Measurements from ENCODE around the gene GOPC. TPM values are rescaled to one million over a fixed set of nuclear protein-coding genes. Genes with fewer than 3 reads are reported as not detected.
A peak's percentile ranks its signal among the peaks of the same experiment; 100 is the strongest.

Gene GOPC
- total RNA-seq, 1 experiment from 2014 or later: 53.2 TPM

GRCh38 chr6:117613920-117614560 lies 11.7 kb upstream of the GOPC start:
- TF ChIP-seq, protein P1, sequence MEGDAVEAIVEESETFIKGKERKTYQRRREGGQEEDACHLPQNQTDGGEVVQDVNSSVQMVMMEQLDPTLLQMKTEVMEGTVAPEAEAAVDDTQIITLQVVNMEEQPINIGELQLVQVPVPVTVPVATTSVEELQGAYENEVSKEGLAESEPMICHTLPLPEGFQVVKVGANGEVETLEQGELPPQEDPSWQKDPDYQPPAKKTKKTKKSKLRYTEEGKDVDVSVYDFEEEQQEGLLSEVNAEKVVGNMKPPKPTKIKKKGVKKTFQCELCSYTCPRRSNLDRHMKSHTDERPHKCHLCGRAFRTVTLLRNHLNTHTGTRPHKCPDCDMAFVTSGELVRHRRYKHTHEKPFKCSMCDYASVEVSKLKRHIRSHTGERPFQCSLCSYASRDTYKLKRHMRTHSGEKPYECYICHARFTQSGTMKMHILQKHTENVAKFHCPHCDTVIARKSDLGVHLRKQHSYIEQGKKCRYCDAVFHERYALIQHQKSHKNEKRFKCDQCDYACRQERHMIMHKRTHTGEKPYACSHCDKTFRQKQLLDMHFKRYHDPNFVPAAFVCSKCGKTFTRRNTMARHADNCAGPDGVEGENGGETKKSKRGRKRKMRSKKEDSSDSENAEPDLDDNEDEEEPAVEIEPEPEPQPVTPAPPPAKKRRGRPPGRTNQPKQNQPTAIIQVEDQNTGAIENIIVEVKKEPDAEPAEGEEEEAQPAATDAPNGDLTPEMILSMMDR (IDR thresholded peaks at IDR 0.05; ENCODE audit: unreplicated experiment): no peak
- ChIA-PET CTCF (interaction anchor here (0.6 to 1.1 kb wide), 5 partner anchors 215 to 1195 kb away, joined by 3 to 5 read pairs (median 3); no protein-coding TSS in a partner anchor), POLR2A (no interaction called here)
- DNase-seq (ENCODE audit: unreplicated experiment): no peak
- no TSS peak for BruUV-seq (replicated peaks)
- Mint-ChIP-seq H3K27ac (ENCODE audit: low read depth, unreplicated experiment) (no peak overlapping the region), H3K27me3 (ENCODE audit: insufficient read depth, unreplicated experiment) (no peaks in the 10 kb centered on the region), H3K36me3 (ENCODE audit: insufficient read depth, unreplicated experiment) (peaks cover 6% of the 10 kb centered on the region), H3K4me3 (ENCODE audit: unreplicated experiment) (no peak overlapping the region), H3K4me1 (ENCODE audit: insufficient read depth, unreplicated experiment) (peaks cover 6% of the 10 kb centered on the region), H3K9me3 (ENCODE audit: unreplicated experiment) (no peaks in the 10 kb centered on the region)
- intact Hi-C loops (cut with micrococcal nuclease): no loop called here

GRCh38 chr6:117607511-117607910 lies 5.2 kb upstream of the GOPC start:
- TF ChIP-seq, protein P1 (IDR thresholded peaks at IDR 0.05; ENCODE audit: unreplicated experiment): no peak
- Mint-ChIP-seq H3K27ac (ENCODE audit: low read depth, unreplicated experiment) (no peak overlapping the region), H3K4me3 (ENCODE audit: unreplicated experiment) (no peak overlapping the region), H3K9me3 (ENCODE audit: unreplicated experiment) (no peaks in the 10 kb centered on the region), H3K4me1 (ENCODE audit: insufficient read depth, unreplicated experiment) (peaks cover 1% of the 10 kb centered on the region), H3K27me3 (ENCODE audit: insufficient read depth, unreplicated experiment) (no peaks in the 10 kb centered on the region), H3K36me3 (ENCODE audit: insufficient read depth, unreplicated experiment) (no peaks in the 10 kb centered on the region)
- ChIA-PET POLR2A (no interaction called here), CTCF (interaction anchor here (0.5 to 1.0 kb wide), 4 partner anchors 21 to 672 kb away, joined by 3 to 5 read pairs (median 4); no protein-coding TSS in a partner anchor)
- BruUV-seq (replicated peaks): no TSS peak
- DNase-seq (ENCODE audit: unreplicated experiment): no peak
- intact Hi-C loops (cut with micrococcal nuclease): no loop called here

DNA sequence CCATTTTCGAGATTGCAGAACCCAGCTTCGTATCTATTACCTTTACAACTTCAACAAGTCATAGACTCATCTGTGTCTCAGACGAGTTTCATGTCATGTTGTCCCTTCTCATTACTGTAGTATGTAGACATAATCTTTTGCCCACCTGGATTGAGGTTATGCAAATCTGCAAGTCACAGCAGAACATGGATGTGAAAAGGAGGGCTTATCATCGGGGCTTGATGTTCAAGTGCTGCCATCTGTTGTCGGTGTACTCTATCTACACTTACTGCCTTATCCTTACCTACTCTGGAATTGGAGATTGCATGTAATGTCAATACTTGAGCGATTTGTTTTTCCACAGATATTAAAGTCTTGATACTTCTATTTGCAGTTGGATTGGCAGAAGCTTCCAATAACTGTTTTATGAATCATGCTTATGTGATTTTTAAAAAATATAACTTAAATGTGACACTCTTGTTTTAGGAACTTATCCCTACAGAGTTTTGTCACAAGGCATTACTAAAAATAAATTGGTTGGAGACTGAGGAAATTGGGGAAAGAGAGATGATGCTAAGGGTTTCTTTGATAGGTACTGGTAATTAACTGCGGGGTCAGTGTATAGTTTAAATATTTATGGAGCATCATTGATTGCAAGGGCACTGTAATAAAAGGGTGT lies 3.0 kb upstream of the GOPC start:
- ChIA-PET CTCF (interaction anchor here (0.5 to 5.9 kb wide), 44 partner anchors 11 to 1075 kb away, joined by 3 to 50 read pairs (median 4); partner anchors contain the start of genes DCBLD1 and ROS1), POLR2A (interaction anchor here (0.5 to 5.7 kb wide), 4 partner anchors 44 to 201 kb away, joined by 3 to 51 read pairs (median 4); no protein-coding TSS in a partner anchor)
- no TSS peak for BruUV-seq (replicated peaks)
- TF ChIP-seq, protein P1 (IDR thresholded peaks at IDR 0.05; ENCODE audit: unreplicated experiment): peak; percentile 76
- H3K27ac Mint-ChIP-seq (ENCODE audit: low read depth, unreplicated experiment): no peak overlapping the region
- H3K36me3 Mint-ChIP-seq (ENCODE audit: insufficient read depth, unreplicated experiment): no peaks in the 10 kb centered on the region
- H3K4me1 Mint-ChIP-seq (ENCODE audit: insufficient read depth, unreplicated experiment): peaks cover 6% of the 10 kb centered on the region
- H3K27me3 Mint-ChIP-seq (ENCODE audit: insufficient read depth, unreplicated experiment): no peaks in the 10 kb centered on the region
- DNase-seq (ENCODE audit: unreplicated experiment): peak; percentile 78
- no peaks in the 10 kb centered on the region for H3K9me3 Mint-ChIP-seq (ENCODE audit: unreplicated experiment)
- intact Hi-C loops (cut with micrococcal nuclease): loop anchor here (1.0 to 2.0 kb wide), 5 partner anchors 156 to 632 kb away; no protein-coding TSS in a partner anchor
- no peak overlapping the region for H3K4me3 Mint-ChIP-seq (ENCODE audit: unreplicated experiment)

GRCh38 chr6:117603821-117604220 lies 1.5 kb upstream of the GOPC start:
- intact Hi-C loops (cut with micrococcal nuclease): loop anchor here (2.0 to 5.0 kb wide), 6 partner anchors 47 to 631 kb away; partner anchors contain the start of gene NUS1
- H3K27ac Mint-ChIP-seq (ENCODE audit: low read depth, unreplicated experiment): no peak overlapping the region
- peaks cover 17% of the 10 kb centered on the region for H3K4me1 Mint-ChIP-seq (ENCODE audit: insufficient read depth, unreplicated experiment)
- no peaks in the 10 kb centered on the region for H3K36me3 Mint-ChIP-seq (ENCODE audit: insufficient read depth, unreplicated experiment)
- ChIA-PET CTCF (interaction anchor here (0.6 to 5.9 kb wide), 29 partner anchors 14 to 635 kb away, joined by 3 to 50 read pairs (median 6); partner anchors contain the start of genes DCBLD1 and ROS1), POLR2A (interaction anchor here (0.6 to 5.7 kb wide), 7 partner anchors 43 to 223 kb away, joined by 3 to 51 read pairs (median 4); partner anchors contain the start of gene ROS1)
- no peaks in the 10 kb centered on the region for H3K27me3 Mint-ChIP-seq (ENCODE audit: insufficient read depth, unreplicated experiment)
- TF ChIP-seq, protein P1 (IDR thresholded peaks at IDR 0.05; ENCODE audit: unreplicated experiment): no peak
- DNase-seq (ENCODE audit: unreplicated experiment): no peak
- no peaks in the 10 kb centered on the region for H3K9me3 Mint-ChIP-seq (ENCODE audit: unreplicated experiment)
- no peak overlapping the region for H3K4me3 Mint-ChIP-seq (ENCODE audit: unreplicated experiment)
- no TSS peak for BruUV-seq (replicated peaks)

All from MCF 10A (cell line).